Vagina (tissue), 2 donors: Measurements from ENCODE around the gene SLC22A12. TPM values are rescaled to one million over a fixed set of nuclear protein-coding genes. Genes with fewer than 3 reads are reported as not detected.
A peak's percentile ranks its signal among the peaks of the same experiment; 100 is the strongest.

Experiments used
- DNase-seq, 2 donors: peaks; one replicate each; pipeline ENCODE4 v3.0.0-alpha.2; 2017; ENCODE audit errors: extremely low spot score in 2 of 2
- H3K27ac ChIP-seq: fragments of 200-600 bp; sonication (generic); one replicate; pipeline ENCODE4 v1.5.1; 2019
- H3K27me3 ChIP-seq: fragments of 200-600 bp; sonication (generic); one replicate; pipeline ENCODE4 v1.5.1; 2019
- H3K36me3 ChIP-seq, 2 donors: fragments of 200-600 bp; sonication (generic); one replicate each; pipeline ENCODE4 v1.5.1; 2017 to 2019
- H3K4me1 ChIP-seq: fragments of 200-600 bp; sonication (generic); one replicate; pipeline ENCODE4 v1.5.1; 2019
- H3K4me3 ChIP-seq, 2 donors: fragments of 200-600 bp; sonication (generic); 1 replicate in 1 of 2; 2 replicates in 1 of 2; pipeline ENCODE4 v1.5.1; 2016 to 2019
- H3K9me3 ChIP-seq: fragments of 200-600 bp; sonication (generic); one replicate; pipeline ENCODE4 v1.5.1; 2019
- CTCF ChIP-seq, 3 experiments: fragments of 450-650 bp in 2 of 3; fragments of 200-600 bp in 1 of 3; sonication (generic) in 1 of 3; IDR thresholded peaks; one replicate each; pipeline ENCODE4 v1.5.1; 2017 to 2019; ENCODE audit warnings: antibody characterized with exemption in 3 of 3, mild to moderate bottlenecking in 2 of 3, moderate library complexity in 2 of 3
- POLR2A ChIP-seq, 2 donors: fragments of 450-650 bp; IDR thresholded peaks; one replicate each; pipeline ENCODE4 v1.6.1; 2017; ENCODE audit warnings: antibody characterized with exemption in 2 of 2, mild to moderate bottlenecking in 2 of 2, moderate library complexity in 2 of 2
- POLR2AphosphoS5 ChIP-seq, 2 donors: sonication (generic); formaldehyde crosslinking; IDR thresholded peaks; one replicate each; pipeline ENCODE4 v1.9.0; 2017; ENCODE audit warnings: antibody characterized with exemption in 2 of 2, mild to moderate bottlenecking in 2 of 2, low read depth in 1 of 2; ENCODE audit not compliant: insufficient read depth in 1 of 2
- intact Hi-C: fragments of 100-400 bp; cut with DNase I; formaldehyde crosslinking; loops from one replicate; pipeline ENCODE4 v1.15.1; 2023
- total RNA-seq: library from RNA; depleted of rRNA; stranded (reverse); fragments of >200 nt; gene quantifications from one replicate; pipeline ENCODE4 v1.2.3, GENCODE V29; 2016

The SLC22A12 gene
- total RNA-seq, 1 donor from 2014 or later: not detected

- Histone ChIP-seq H3K4me3 (no peak overlapping the region), H3K27me3 (no peaks in the 10 kb centered on the region), H3K9me3 (no peaks in the 10 kb centered on the region), H3K36me3 (no peaks in the 10 kb centered on the region), H3K27ac (no peak overlapping the region), H3K4me1 (no peaks in the 10 kb centered on the region)
- DNase-seq: no peak
- intact Hi-C loops: no loop called here
- TF ChIP-seq POLR2AphosphoS5 (IDR thresholded peaks at IDR 0.05; ENCODE audit: insufficient read depth in 1 of 2, low read depth in 1 of 2) (no peak), POLR2A (IDR thresholded peaks at IDR 0.05) (no peak), CTCF (IDR thresholded peaks at IDR 0.05) (no peak)
Measured at GRCh38 chr11:64545619-64546018, 45.4 kb upstream of the SLC22A12 start.

- no peak for DNase-seq
- Histone ChIP-seq H3K4me3 (no peak overlapping the region), H3K4me1 (no peaks in the 10 kb centered on the region), H3K27ac (no peak overlapping the region), H3K27me3 (no peaks in the 10 kb centered on the region), H3K9me3 (no peaks in the 10 kb centered on the region), H3K36me3 (no peaks in the 10 kb centered on the region)
- no peak for TF ChIP-seq POLR2AphosphoS5 (IDR thresholded peaks at IDR 0.05; ENCODE audit: insufficient read depth in 1 of 2, low read depth in 1 of 2)
- no peak for TF ChIP-seq POLR2A (IDR thresholded peaks at IDR 0.05)
- TF ChIP-seq CTCF (IDR thresholded peaks at IDR 0.05): no peak
- intact Hi-C loops: no loop called here
Measured at GRCh38 chr11:64546176-64546575, 44.8 kb upstream of the SLC22A12 start.

- Histone ChIP-seq H3K27ac (no peak overlapping the region), H3K4me3 (no peak overlapping the region), H3K27me3 (no peaks in the 10 kb centered on the region), H3K4me1 (no peaks in the 10 kb centered on the region), H3K36me3 (no peaks in the 10 kb centered on the region), H3K9me3 (no peaks in the 10 kb centered on the region)
- DNase-seq: no peak
- no peak for TF ChIP-seq CTCF (IDR thresholded peaks at IDR 0.05)
- TF ChIP-seq POLR2A (IDR thresholded peaks at IDR 0.05): no peak
- TF ChIP-seq POLR2AphosphoS5 (IDR thresholded peaks at IDR 0.05; ENCODE audit: insufficient read depth in 1 of 2, low read depth in 1 of 2): no peak
- intact Hi-C loops: no loop called here
Measured at GRCh38 chr11:64546600-64546999, 44.4 kb upstream of the SLC22A12 start.

- Histone ChIP-seq H3K4me1 (peaks cover 15% of the 10 kb centered on the region), H3K27ac (no peak overlapping the region), H3K4me3 (no peak overlapping the region), H3K27me3 (no peaks in the 10 kb centered on the region), H3K36me3 (no peaks in the 10 kb centered on the region), H3K9me3 (no peaks in the 10 kb centered on the region)
- intact Hi-C loops: loop anchor here (5.0 kb wide), 1 partner anchor 172 kb away; the partner anchor contains the start of gene NRXN2
- no peak for DNase-seq
- no peak for TF ChIP-seq POLR2A (IDR thresholded peaks at IDR 0.05)
- TF ChIP-seq POLR2AphosphoS5 (IDR thresholded peaks at IDR 0.05; ENCODE audit: insufficient read depth in 1 of 2, low read depth in 1 of 2): no peak
- TF ChIP-seq CTCF (IDR thresholded peaks at IDR 0.05): no peak
Measured at GRCh38 chr11:64549969-64550368, 41.1 kb upstream of the SLC22A12 start.

- Histone ChIP-seq H3K9me3 (no peaks in the 10 kb centered on the region), H3K27me3 (no peaks in the 10 kb centered on the region), H3K4me3 (no peak overlapping the region), H3K27ac (peak overlapping the region; percentile 83), H3K36me3 (no peaks in the 10 kb centered on the region), H3K4me1 (peaks cover 28% of the 10 kb centered on the region)
- DNase-seq: no peak
- TF ChIP-seq POLR2AphosphoS5 (IDR thresholded peaks at IDR 0.05; ENCODE audit: insufficient read depth in 1 of 2, low read depth in 1 of 2): peak in 1 of 2 donors; percentile 37
- TF ChIP-seq POLR2A (IDR thresholded peaks at IDR 0.05): no peak
- peak; percentile 96 to 98 (median 96) for TF ChIP-seq CTCF (IDR thresholded peaks at IDR 0.05)
- intact Hi-C loops: loop anchor here (2.0 to 5.0 kb wide), 2 partner anchors 99 to 169 kb away; partner anchors contain the start of gene NRXN2
Measured at GRCh38 chr11:64553554-64554201, 37.3 kb upstream of the SLC22A12 start.
